ENCODE measurements around the gene CTBP2. TPM values are rescaled to one million over a fixed set of nuclear protein-coding genes. Genes with fewer than 3 reads are reported as not detected.
"Not testable (repeated sequence)": the region's sequence is repeated elsewhere in the genome, so short reads cannot be mapped to it uniquely, and the experiment has no call there.

CTBP2 gene
- total RNA-seq, 2 donors from 2014 or later, result 1.2 TPM

GRCh38 chr10:125164421-125164820 is 4.1 kb upstream of the CTBP2 start:
- no peaks in the 10 kb centered on the region for H3K9me3 Mint-ChIP-seq
- DNase-seq (ENCODE audit: low spot score in 2 of 2) (no peak), ATAC-seq (no peak)
- no peak overlapping the region for H3K27ac Mint-ChIP-seq
- H3K36me3 Mint-ChIP-seq, result peaks cover 0 to 5% of the 10 kb centered on the region in 2 donors

GRCh38 chr10:125163803-125164202 is 3.4 kb upstream of the CTBP2 start:
- DNase-seq (ENCODE audit: low spot score in 2 of 2), result no peak
- no peak for ATAC-seq

GRCh38 chr10:125163312-125163711 is 2.9 kb upstream of the CTBP2 start:
- DNase-seq (ENCODE audit: low spot score in 2 of 2); H3K36me3 Mint-ChIP-seq; ATAC-seq; H3K27ac Mint-ChIP-seq; H3K9me3 Mint-ChIP-seq: not testable (repeated sequence)

More at GRCh38 chr10:125163803-125164202, 3.4 kb upstream of the CTBP2 start:
- Mint-ChIP-seq H3K36me3 (peaks cover 0 to 5% of the 10 kb centered on the region in 2 donors), H3K27ac (no peak overlapping the region), H3K9me3 (no peaks in the 10 kb centered on the region)

DNA sequence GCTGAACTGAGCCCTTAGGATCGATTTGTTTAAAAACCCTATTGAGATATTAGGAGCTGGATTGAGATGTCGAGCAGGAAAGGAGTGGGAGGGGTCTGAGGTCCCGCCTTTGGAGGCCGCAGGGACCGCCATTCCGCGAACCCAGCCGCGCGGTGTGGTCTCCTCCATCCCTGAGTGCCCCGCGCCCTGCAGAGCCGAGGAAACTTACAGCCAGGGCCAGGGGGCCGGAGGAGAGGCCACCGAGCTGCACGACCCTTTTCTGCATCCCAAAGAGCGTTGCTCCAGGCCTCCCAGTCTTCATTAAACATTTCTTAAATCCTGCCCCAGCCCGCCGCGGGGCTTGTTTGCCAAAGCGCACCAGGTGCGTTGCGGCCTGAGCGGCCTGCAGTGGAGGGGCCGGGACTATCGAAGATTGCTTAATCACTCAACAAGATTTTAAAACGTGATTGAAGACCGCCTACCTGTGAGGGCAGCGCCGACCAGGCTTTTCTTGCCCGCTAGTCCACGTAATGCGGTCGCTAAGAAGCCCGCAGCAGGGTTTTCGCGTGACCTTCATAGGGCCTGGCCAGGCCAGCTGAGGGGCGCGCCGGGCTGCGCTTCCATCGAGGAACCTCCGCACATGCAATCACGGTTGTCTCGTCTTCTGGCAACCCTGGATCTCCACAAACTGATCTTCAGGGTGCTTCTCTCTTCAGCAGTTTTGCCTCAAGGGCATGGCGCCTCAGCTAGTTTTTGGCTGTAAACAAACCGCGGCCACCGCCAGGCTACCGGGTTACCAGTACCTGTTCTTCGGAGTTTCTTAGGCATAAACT is 2.0 kb upstream of the CTBP2 start:
- ATAC-seq (no peak), DNase-seq (ENCODE audit: low spot score in 2 of 2) (no peak)
- no peaks in the 10 kb centered on the region for H3K9me3 Mint-ChIP-seq
- H3K36me3 Mint-ChIP-seq, result peaks cover 0 to 5% of the 10 kb centered on the region in 2 donors
- no peak overlapping the region for H3K27ac Mint-ChIP-seq

GRCh38 chr10:125161707-125162119 is 1.4 kb upstream of the CTBP2 start:
- DNase-seq (ENCODE audit: low spot score in 2 of 2) (no peak), ATAC-seq (peak in 1 of 2 donors; percentile 18)
- Mint-ChIP-seq H3K36me3 (peaks cover 0 to 5% of the 10 kb centered on the region in 2 donors), H3K27ac (no peak overlapping the region), H3K9me3 (no peaks in the 10 kb centered on the region)

DNA sequence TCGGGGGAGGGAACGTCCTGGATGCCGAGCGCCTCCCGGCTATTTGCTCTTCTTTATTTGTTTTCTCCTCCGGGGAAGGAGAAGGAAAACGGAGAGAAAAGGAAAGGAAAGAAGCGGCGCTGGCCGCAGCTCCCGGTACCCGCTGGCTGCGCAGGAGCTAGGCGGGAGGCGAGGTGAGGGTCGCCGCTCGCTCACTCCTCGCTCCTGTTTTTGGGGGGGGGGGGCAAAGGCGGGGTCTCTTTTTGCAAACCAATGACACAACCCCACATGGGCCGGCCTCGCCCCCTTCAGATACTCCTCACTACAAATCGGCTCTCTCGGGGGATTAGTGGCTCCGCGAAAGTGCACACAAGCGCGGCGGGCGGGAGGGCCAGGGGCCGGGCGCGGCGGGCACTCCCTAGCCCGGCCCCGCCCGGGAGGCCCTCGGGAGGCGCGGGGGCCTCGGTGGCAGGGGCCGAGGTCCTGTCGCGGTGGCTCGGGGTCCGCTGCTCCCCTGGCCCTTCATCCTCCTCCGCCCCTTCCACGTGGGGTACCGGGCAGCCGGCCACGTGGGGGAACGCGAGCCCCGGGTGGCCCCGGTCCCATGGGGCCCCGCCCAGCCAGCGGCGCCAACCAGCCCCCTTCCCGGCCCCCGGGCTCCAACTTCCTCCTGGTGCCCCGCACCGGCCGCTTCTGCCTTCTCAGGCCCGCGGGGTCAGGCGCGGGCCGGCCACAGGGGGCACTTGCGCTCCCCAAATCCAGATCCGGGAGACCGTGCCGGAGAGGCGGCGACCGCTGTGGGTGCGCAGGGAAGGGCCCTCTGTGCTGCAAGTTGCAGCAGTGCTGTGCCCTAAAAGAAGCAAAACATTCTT is 718 bp upstream of the CTBP2 start:
- Mint-ChIP-seq H3K9me3 (no peaks in the 10 kb centered on the region), H3K36me3 (peaks cover 0 to 5% of the 10 kb centered on the region in 2 donors), H3K27ac (no peak overlapping the region)
- peak in 1 of 2 donors; percentile 15 for DNase-seq (ENCODE audit: low spot score in 2 of 2)
- ATAC-seq, result peak in 1 of 2 donors; percentile 70

- Mint-ChIP-seq H3K27ac (no peak overlapping the region), H3K36me3 (peaks cover 0 to 5% of the 10 kb centered on the region in 2 donors), H3K9me3 (no peaks in the 10 kb centered on the region)
- DNase-seq (ENCODE audit: low spot score in 2 of 2) (no peak), ATAC-seq (peak in 1 of 2 donors; percentile 21)
These were observed 854 bp downstream of the CTBP2 start for GRCh38 chr10:125159486-125159931.

DNA sequence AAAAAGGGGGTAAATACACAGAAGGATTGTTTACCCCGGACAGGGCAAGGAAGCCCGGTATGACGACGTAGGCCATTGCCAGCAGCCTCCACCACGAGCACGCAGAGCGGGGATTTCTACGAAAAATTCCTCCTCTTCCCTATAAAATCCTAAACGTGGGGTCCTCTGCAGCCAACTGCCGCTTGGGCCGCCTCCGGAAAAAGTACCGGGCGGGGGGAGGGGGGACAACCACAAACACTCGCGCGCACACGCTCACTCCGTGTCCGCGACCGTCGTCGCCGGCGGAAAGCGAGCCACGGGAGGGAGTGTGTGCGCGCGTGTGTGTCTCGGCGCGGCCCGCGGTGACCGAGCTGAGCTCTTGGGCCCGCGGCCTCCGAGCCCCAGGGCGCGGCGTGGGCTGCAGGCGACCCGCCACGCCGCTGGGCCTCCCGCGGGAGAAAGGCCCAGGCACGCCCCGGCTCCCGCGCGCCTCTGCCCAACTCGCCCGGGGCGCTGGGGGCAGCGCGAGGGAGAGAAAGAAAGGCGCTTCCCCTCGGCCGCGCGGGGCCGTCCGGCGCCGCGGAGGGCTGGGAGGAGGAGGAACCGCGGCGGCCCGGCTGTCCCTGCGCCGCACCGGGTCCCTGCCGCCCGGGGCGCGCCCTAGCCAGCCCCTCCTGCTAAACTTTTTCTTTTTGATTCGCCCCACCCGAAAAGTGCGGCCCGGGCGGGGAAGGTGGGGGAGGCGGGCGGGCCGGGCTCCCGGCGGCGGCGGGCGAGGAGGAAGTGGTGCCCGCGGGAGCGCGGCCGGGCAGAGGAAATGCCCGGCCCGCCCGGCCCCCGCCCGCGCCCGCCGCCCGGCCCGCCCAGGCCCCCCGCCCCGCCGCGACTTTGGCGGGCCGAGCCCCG is 1.5 kb downstream of the CTBP2 start:
- H3K27ac Mint-ChIP-seq, result no peak overlapping the region
- peak in 1 of 2 donors; percentile 39 for ATAC-seq

DNA sequence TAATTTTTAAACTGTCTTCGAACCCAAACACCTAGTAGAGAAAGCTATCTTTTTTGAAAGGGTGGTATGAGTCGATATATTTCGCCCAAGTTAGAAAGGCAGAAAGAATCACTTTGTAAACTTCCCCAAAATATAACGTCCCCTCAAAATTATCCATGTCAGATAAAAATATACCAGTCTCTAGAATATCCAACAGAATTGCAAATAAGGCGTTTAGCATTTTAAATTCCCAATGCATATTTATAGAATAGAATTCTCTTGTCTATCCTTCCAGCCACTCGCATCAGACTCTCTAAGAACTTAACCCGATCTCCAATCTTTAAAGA is 2.1 kb downstream of the CTBP2 start:
- peaks cover 0 to 5% of the 10 kb centered on the region in 2 donors for H3K36me3 Mint-ChIP-seq
- ATAC-seq (no peak), DNase-seq (ENCODE audit: low spot score in 2 of 2) (no peak)
- H3K27ac Mint-ChIP-seq, result no peak overlapping the region
- H3K9me3 Mint-ChIP-seq, result no peaks in the 10 kb centered on the region

More for the DNA sequence above, 1.5 kb downstream of the CTBP2 start:
- Mint-ChIP-seq H3K9me3 (no peaks in the 10 kb centered on the region), H3K36me3 (peaks cover 0 to 5% of the 10 kb centered on the region in 2 donors)
- no peak for DNase-seq (ENCODE audit: low spot score in 2 of 2)

DNA sequence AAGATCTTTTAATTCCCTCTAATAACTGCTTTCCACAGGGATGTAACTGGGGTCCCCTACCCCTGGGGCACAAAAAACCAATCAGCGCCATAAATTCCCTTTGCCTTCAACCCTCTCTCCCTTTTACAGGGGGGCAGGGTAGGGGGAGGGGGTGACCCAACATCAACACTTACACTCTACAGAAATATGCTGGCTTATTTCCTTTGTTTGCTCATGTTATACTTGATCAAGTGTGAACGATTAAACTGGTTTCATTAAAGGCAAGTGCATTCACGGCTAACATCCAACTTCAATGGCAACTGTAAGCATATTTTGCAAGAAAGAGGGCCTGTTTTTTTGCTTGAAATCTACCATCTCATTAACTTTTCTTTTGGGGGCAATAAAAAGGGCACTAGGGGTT is 2.9 kb downstream of the CTBP2 start:
- Mint-ChIP-seq H3K27ac (no peak overlapping the region), H3K36me3 (peaks cover 0 to under 1% of the 10 kb centered on the region in 2 donors), H3K9me3 (no peaks in the 10 kb centered on the region)
- DNase-seq (ENCODE audit: low spot score in 2 of 2) (no peak), ATAC-seq (no peak)

DNA sequence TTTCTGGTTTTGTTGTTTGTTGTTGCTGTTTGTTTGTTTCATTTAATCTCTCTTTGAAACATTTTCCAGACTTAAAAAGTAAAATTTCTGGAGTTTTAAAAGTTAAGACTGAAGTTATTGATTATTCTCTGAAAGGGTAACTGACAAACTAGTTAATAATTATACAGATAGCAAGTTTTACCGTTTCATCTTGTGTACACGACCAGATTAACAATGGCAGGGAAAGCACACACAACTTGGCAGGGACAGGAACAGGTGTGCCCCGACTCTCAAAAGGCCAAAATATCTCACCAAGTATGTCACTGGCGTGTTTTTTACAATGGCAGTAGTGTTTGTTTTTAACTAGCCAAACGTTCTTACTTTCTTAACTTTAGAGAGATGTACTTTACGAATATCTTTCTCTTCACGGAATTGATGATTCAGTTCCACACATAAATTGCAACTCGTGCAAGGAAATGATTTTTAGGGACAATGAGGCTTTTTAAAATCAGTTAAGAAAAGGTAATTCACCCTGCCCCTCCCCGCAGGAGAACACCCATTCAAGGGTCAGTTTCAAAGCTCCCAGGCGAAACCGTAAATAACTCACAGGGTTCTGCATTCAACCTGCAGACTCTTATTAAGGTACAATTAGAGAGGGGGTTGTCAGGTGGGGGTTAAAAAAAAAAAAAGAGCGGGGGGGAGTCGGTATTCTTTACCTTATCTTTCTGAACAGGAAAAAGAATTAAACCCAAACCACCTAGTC is 3.5 kb downstream of the CTBP2 start:
- no peaks in the 10 kb centered on the region for H3K9me3 Mint-ChIP-seq
- DNase-seq (ENCODE audit: low spot score in 2 of 2) (no peak), ATAC-seq (no peak)

DNA sequence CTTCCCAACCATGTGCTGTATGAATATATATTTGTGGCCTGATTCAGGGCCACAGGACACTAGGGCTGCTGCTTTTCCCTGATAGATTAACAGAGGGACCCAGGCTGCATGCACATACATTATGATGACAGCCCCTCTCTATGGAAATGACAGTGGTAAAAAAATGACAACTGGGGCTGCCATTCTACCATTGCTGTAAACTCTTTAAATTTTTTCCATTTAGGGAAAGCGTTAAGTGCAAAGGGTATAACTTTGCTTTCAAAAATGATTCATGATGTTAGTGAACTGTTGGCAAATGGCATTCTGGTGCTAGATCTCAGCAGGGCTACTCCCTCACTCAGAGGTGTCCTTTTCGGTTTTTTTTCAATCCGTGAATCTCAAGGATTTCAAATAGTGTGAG is 4.2 kb downstream of the CTBP2 start:
- DNase-seq (ENCODE audit: low spot score in 2 of 2) (no peak), ATAC-seq (no peak)
- Mint-ChIP-seq H3K9me3 (no peaks in the 10 kb centered on the region), H3K27ac (no peak overlapping the region), H3K36me3 (peaks cover 0 to under 1% of the 10 kb centered on the region in 2 donors)

More for the DNA sequence above, 3.5 kb downstream of the CTBP2 start:
- Mint-ChIP-seq H3K27ac (no peak overlapping the region), H3K36me3 (no peaks in the 10 kb centered on the region)

DNA sequence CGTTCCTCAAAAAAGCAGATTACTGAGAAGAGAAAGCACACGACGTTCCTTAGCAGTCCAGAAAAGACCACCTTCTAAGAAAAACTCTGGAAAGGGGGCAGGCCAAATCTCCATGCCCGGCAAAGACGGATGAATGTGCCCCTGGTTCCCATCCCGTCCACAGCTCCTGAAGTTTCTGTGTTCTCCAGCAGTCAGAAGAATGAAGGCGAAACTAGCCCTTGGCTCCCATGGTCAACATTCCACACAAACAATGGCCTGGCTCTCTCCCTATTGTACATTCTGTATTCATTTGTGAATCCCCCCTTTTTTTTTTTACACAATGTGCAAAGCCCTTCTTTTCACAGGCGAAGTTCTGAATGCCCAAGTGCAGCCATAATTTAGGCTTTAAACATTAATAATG is 5.3 kb downstream of the CTBP2 start:
- Mint-ChIP-seq H3K9me3 (no peaks in the 10 kb centered on the region), H3K36me3 (peaks cover 0 to 6% of the 10 kb centered on the region in 2 donors), H3K27ac (no peak overlapping the region)
- DNase-seq (ENCODE audit: low spot score in 2 of 2) (no peak), ATAC-seq (no peak)

DNA sequence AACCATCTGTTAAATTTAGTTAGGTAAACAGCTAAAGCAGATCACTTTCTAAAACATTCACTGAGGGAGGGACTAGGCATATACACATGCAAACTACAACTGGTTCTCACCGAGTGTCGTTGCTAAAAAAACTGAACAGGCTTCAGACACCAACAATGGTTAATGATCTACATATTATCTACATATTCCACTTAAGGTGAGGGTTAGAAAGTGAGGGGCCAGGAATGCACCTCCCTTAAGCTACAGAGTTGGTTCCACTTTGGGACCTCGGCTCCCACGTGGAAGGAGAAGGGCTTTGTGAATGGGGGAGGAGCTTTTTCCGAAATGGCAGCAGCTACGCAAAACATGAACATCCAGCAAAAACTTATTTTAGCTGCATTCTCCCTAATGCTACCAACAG is 5.8 kb downstream of the CTBP2 start:
- Mint-ChIP-seq H3K27ac (no peak overlapping the region), H3K9me3 (no peaks in the 10 kb centered on the region), H3K36me3 (peaks cover 0 to 6% of the 10 kb centered on the region in 2 donors)
- ATAC-seq (no peak), DNase-seq (ENCODE audit: low spot score in 2 of 2) (no peak)

GRCh38 chr10:125153703-125154490 is 6.5 kb downstream of the CTBP2 start:
- Mint-ChIP-seq H3K9me3 (no peaks in the 10 kb centered on the region), H3K36me3 (peaks cover 0 to 6% of the 10 kb centered on the region in 2 donors), H3K27ac (no peak overlapping the region)
- no peak for DNase-seq (ENCODE audit: low spot score in 2 of 2)
- no peak for ATAC-seq
